GM21390 (cell line): ENCODE data around the gene DCLRE1C.
"Not testable (repeated sequence)": the region's sequence is repeated elsewhere in the genome, so short reads cannot be mapped to it uniquely, and the experiment has no call there.

ENCODE experiments used
- ATAC-seq: cut with Tn5 transposase; IDR thresholded peaks from one replicate; pipeline ENCODE4 v1.9.1; 2021; ENCODE audit not compliant: unreplicated experiment

Gene DCLRE1C

DNA sequence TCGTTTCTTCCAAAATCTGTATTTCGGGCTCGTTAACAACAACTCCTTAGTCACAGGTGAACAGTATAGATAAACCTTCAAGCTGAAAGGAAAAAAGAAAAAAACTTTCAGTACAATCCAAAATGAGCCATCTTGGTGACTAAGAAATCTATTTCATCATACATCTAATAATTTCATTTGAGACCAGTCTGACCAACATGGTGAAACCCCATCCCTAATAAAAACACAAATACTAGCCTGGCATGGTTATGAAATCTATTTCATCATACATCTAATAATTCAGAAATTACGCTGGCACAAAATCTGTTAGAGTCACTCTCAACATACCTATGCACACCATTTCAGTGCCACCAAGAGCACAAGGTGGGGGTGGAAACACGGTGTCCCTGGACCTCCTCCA lies 8.8 kb downstream of the DCLRE1C start:
- no peak for ATAC-seq

DNA sequence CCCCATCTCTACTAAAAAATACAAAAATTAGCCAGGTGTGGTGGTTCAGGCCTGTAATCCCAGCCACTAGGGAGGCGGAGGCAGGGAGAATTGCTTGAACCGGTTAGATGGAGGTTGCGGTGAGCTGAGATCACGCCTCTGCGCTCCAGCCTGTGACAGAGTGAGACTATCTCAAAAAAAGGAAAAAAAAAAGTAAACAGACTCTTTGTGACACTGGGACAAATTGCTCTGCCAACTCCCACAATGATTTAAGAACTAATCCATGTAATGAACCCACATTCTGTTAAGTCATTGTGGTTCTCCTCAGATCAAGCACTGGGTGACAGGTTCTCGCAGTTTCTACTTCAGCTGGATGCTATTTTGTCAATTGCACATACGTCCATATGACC lies 11.0 kb downstream of the DCLRE1C start:
- not testable (repeated sequence) for ATAC-seq

DNA sequence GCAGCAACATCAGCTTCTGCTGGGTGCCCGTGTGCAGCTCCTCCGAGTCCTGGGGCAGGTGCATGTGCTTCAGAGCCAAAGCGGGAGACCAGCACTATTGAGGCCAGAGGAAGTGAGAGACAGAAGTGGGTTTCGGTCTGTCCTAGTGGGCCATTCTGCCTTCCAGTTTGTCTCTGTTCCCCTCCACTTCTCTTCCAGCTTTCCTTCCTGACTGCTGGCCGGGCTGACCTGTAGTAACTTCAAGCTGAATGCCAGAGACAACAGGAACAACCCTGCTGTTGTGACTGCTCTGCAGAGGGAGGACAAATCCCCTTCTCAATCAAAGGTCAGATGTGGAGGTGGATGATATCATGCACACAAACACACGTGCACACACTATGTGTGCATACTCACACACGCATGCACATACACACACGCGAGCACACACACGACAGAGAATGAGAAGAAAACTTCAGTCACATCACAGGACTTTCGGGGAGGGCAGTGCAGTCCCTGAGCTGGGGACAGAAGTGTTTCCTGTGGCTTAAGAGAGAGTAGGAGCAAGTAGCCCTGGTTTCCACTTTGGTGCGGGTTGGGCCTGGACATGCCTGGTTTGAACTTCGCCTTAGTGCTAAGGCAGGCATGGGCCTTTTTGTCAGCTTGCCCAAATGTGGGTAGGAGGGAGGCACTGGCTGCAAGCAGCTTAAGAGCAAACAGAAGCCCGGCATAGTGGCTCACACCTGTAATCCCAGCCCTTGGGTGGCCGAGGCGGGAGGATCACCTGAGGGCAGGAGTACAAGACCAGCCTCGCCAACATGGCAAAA lies 11.5 kb downstream of the DCLRE1C start:
- ATAC-seq: peak; percentile 95

DNA sequence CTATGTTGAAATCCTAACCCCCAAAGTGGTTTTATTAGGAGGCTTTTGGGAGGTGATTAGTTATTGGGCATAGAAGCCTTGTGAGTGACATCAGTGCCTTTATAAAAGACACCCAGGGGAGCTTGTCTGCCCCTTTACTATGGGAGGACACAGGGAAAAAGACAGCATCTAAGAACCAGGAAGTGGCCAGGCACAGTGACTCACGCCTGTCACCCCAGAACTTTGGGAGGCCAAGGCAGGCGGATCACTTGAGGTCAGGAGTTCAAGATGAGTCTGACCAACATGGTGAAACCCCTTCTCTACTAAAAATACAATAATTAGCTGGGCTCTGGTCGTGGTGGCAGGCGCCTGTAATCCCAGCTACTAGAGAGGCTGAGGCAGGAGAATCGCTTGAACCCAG lies 14.9 kb downstream of the DCLRE1C start:
- ATAC-seq: not testable (repeated sequence)

DNA sequence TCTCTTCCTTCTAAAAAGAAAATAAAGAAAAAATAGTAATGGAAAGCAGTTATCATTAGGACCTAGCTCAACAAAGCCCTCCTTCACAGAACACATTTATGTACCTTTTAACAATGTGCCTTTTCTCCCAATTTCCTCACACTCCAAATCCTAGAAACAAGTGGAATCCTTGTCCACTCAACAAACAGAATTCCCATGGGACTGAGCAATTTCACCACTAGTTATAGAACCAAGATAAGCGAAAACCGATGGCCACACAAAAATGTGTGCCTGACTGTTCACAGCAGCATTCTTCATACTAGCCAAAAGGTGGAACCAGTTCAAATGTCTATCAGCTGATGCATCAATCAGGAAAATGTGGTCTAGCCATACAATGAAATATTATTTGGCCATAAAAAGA lies 17.3 kb downstream of the DCLRE1C start:
- ATAC-seq: no peak

DNA sequence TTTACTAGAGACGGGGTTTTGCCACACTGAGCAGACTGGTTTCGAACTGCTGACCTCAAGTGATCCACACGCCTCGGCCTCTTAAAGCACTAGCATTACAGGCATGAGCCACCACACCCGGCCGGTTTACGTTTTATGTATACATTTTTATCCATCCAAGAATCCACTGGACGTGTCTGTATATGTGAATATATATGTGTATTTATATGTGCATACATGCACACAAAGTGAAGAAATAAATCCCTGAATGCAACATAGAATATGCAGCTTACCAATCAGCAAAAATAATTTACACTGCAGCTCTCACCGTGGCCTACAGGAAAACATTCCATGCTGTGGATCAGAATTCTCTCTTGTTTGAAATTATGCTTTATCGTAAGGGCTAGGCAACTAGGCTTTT lies 23.3 kb downstream of the DCLRE1C start:
- ATAC-seq: no peak

DNA sequence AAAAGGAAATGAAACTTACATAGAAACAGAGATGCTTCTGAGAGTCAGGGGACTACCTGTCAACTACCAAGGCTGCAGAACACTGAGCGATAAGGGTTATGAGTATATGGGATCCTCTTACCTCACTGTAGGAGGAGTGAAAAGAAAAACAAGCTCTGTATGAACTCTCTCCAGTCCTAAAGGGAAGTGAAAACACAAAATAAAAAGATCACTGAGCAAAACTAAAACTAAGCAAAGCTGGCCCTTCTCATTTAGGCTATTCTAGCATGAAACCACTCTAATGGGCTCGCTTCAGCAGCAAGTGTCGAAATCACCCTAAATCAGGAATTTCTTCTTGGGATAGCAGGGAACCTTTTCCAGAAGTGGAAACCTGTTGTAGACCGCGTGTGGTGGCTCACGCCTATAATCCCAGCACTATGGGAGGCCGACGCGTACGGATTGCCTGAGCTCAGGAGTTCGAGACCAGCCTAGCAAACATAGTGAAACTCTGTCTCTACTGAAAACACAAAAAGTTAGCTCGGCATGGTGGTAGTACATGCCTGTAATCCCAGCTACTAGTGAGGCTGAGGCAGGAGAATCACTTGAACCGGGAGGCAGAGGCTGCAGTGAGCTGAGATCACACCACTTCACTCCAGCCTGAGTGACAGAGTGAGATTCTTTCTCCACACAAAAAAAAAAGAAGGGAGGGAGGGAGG lies 27.0 kb downstream of the DCLRE1C start:
- peak; percentile 98 for ATAC-seq

DNA sequence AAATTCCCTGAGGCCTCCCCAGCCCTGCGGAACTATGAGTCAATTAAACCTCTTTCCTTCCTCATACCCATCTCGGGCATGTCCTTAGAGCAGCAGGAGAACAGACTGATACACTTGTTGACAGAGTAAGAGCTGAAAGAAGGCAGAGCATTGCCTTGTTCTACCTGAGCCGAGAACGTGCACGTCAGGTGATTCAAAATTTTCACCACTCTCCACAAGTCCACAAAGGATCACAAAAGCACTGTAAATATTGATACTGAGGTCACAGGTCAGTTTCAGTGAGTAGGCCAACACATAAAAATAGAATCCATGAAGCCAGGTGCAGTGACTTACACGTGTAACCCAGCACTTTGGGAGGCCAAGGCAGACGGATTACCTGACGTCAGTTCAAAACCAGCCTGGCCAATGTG lies 27.8 kb downstream of the DCLRE1C start:
- peak; percentile 6 for ATAC-seq

DNA sequence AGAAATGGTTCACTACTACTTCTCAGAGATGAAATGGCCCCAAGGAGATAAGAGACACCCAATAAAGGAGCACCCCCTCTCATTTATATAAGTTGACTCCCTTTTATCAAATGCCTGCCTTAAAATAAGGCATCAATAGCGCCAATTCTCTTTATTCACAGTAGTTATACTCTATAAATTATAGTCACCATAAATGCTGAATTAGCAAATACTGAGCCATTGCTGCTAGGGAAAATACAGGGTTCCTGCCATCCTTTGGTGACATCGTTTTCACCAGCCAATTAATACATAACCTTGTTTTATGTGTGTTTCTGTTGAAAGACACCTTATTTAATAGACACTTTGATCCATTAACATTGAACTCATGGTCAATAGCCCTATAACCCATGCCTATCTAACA lies 28.6 kb downstream of the DCLRE1C start:
- ATAC-seq: no peak

DNA sequence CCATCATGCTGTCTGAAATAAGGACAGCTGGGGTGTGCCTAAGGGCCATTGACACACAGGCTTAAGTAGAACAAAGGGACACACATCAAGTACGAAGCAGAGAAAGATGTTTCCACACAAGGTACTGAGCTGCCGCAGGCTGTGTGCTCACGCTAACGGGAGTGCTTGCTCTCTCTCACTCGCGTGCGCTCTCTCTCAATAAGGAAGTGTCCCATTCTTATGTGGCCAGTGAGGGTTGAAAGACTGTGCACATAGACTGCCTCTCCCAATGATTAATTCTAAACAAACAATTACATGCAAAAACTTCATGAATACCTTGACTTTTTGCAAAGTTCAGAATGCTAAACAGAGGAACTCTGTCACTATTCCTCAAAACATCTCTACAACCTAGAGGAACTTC lies 29.9 kb downstream of the DCLRE1C start:
- ATAC-seq: no peak

DNA sequence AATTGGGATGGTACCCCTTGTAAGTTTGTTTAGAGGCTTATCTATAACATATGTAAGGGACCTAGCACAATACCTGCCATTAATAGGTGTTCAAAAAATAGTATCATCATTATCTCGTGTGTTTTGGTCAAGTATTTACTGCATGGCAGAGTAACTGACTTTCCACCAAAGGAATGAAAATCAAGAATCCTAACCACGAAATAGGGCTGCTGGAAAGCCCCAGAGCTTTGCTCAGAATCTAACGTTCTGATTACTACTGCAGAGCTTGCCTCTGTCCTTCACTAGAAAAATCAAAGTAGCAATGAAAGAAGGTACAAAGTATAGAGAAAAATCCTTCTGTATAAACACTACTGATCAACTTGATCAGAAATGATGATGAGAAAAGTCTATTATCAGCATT lies 34.9 kb downstream of the DCLRE1C start:
- ATAC-seq: no peak

DNA sequence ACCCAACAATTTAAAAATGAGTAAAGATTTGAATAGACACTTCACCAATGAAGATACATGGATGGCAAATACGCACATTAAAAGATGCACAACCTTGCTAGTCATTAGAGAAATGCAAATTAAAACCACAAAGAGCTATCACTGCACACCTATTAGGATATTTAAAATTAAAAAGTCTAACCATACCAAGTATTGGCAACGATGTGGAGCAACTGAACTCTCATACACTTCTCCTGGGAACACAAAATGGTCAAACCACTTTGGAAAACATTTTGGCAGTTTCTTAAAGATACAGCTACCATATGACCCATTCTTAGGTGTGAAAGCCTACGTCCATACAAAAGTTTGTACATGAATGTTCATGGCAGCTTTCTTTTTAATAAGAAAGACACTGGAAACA lies 36.1 kb downstream of the DCLRE1C start:
- no peak for ATAC-seq

DNA sequence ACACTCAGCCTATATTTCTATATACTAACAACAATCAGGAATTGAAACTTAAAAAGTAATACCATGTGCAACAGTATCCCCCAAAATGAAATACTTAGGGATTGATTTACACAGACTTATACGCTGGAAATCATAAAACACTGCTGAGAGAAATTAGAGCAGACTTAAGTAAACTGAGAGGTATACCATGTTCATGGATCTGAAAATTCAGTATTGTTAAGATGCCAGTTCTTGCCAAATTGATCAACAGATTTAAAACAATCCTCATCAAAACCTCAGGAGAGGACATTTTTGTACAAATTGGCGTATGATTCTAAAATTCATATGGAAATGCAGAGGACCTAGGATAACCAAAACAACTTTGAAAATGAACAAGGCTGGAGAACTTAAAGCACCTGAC lies 37.3 kb downstream of the DCLRE1C start:
- no peak for ATAC-seq

DNA sequence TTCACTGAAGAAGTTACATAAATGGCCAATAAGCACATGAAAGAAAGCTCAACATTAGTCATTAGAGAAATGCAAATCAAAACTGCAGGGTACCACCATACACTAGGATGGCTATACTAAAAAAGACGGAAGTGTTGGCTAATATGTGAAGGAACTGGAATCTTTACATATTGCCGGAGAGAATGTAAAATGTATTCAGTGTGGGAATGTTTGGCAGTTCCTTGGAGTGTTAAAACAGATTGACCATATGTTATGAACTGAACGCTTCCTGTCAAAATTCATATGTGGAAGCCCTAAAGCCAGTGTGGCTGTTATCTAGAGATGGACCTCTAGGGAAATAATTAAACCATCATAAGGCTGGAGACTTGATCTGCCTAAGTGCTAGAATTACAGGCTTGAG lies 42.1 kb downstream of the DCLRE1C start:
- no peak for ATAC-seq

DNA sequence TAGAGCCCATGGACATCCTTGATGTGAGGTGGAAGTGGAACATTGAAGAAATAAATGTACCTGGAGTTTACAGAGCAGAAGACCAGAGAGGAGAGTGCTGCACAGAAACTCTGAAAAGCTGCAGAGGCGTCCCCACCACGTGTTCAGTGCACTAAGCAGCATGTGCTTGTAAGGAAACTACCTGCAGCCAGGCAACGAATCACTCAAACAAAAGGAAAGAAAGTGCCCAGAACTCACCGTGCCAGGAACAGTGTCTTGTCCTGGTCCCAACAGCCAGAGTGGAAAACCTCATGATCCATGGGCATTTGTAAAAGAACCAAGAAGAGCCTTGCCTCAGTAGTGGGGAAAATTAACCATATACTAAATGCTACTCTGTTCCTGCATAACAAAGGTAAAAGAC lies 42.9 kb downstream of the DCLRE1C start:
- ATAC-seq: no peak

DNA sequence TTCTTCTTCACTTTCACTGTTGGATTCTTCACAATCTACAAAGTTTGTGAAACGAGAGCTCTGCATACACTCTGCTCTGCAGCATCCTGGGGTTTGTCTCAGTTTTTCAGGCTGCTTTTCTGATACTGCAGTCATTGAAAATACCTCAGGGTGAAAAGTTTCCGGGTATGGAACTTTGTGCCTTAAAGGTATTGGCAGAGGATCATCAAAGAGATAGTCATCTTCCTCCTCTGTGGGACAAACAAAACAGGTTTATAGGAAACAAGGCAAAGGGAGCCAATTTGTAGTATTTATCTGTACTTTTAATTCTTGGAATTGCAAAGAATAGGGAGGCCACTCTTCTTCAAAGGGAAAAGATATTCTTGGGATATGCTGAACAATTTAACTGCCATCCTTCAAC lies 44.8 kb downstream of the DCLRE1C start:
- no peak for ATAC-seq

DNA sequence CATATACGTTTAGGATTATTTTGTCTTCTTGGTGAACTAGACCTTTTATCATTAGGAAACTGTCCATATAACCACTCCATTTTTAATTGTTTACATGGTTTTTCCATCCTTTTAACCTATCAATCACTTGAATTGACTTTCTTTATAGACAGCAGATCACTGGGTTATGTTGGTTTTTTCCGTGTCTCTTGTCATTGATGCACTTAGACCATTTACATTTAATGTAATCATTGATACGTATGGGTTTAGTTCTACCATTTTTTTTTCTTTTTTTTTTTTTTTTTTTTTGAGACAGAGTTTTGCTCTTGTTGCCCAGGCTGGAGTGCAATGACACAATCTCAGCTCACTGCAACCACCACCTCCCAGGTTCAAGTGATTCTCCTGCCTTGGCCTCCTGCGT lies 46.3 kb downstream of the DCLRE1C start:
- not testable (repeated sequence) for ATAC-seq

DNA sequence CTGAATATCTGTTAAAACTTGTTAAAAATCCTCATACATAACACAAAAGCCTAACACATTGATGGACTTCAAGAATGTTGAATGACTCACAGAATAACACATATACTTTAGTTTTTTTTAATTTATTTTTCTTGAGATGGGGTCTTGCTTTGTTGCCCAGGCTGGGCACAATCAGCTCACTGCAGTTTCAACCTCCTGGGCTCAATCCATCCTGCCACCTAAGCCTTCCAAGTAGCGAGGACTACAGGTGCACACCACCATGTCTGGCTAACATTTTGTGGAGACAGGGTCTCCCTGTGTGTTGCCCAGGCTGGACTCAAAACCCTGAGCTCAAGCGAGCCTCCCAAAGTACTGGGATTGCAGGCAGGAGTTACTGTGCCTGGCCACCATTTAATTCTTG lies 47.1 kb downstream of the DCLRE1C start:
- no peak for ATAC-seq

DNA sequence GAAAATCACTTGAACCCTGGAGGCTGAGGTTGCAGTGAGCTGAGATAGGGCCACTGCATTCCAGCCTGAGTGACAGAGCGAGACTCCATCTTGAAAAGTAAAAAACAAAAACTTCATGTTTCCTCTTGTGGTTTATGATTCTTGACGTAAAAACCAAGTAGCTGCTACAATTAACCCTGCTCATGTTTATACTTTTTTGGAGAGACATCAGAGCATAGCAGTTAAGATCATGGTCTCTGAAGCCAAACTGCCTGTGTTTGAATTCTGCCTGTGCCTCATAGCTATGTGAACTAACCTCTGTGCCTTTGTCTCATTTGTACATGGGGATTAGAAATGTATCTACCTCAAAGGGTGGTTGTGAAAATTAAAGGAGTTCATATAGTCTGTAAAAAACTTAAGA lies 48.0 kb downstream of the DCLRE1C start:
- no peak for ATAC-seq

DNA sequence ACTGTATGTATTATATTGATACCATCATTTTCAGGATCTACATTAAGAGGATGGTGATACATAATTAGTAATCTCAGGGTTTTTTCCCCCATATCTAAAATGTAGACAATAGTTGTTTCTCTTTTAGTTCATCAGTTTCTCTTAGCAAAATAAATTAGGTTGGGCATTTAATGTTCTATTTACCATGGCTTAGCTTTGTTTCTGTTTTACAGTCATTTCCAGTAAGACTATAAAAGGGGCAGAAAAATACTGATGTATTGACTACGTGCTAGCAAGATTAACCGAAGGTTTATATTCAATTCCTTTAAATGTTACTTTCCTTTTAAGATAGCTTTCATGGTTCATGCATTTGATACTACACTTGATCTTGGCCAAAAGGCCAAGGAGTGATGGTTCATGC lies 49.0 kb downstream of the DCLRE1C start:
- ATAC-seq: no peak

DNA sequence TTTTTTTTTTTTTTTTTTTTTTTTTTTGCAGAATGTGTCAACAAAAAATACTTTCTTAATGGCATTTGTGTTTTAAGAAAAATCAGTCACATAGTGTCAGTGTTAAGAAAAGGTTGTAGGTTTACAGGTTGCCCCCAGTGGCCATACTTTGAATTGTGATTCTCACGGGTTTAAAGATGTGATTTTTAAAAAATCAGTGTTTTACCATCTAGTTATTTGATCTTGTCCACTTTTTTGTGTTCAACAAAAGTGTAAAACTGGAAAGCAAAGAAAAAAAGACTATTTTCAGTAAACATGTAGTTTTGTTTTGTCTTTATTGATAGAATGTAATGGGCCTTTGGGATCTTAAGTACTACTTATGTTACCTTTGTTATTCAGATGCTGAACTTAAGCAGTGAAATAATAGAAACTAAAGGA lies 49.6 kb downstream of the DCLRE1C start:
- ATAC-seq: peak; percentile 51

DNA sequence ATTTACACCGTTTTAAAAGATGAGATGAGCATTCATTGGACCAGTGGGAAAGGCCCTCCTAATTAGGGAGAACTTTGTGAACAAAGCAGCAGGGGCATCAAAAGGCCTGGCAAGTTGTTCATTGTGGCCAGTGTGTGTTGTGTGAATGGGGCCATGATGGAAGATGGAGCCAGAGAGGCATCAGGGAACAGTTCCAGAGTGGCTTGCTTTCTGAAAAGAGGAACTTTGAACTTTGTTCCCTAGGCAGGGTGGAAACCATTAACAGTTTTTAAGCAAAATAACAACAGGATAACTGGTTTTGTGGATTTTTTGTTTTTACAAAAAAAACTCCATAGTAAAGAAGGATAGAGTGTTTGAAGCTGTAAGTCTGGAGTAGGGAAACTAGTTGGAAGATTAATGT lies 62.7 kb downstream of the DCLRE1C start:
- no peak for ATAC-seq

DNA sequence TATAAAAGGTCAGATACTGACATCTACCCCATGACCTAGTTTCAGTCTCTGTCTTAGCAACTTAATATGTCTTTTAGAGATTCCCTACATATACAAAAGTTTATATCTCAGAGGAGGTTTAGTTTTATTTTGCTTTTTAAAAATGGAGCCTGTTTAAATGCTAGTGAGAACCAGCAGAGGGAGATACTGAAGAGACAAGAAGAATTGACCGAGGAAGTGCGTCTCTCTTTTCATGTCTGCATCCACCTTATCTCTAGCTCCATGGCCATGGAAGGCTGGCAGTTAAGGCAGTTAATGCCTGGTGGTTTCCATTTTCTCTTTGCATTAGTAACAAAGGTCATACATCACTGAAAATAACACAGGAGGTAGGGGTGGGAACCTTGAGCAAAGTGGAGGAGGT lies 64.6 kb downstream of the DCLRE1C start:
- ATAC-seq: no peak
